ENCODE measurements around the gene ANO1. TPM values are rescaled to one million over a fixed set of nuclear protein-coding genes. Genes with fewer than 3 reads are reported as not detected.

ANO1 gene
- total and polyA plus RNA-seq, 2 donors (not counting 1 experiment from before 2014, with no cell fraction given) = not detected

DNA sequence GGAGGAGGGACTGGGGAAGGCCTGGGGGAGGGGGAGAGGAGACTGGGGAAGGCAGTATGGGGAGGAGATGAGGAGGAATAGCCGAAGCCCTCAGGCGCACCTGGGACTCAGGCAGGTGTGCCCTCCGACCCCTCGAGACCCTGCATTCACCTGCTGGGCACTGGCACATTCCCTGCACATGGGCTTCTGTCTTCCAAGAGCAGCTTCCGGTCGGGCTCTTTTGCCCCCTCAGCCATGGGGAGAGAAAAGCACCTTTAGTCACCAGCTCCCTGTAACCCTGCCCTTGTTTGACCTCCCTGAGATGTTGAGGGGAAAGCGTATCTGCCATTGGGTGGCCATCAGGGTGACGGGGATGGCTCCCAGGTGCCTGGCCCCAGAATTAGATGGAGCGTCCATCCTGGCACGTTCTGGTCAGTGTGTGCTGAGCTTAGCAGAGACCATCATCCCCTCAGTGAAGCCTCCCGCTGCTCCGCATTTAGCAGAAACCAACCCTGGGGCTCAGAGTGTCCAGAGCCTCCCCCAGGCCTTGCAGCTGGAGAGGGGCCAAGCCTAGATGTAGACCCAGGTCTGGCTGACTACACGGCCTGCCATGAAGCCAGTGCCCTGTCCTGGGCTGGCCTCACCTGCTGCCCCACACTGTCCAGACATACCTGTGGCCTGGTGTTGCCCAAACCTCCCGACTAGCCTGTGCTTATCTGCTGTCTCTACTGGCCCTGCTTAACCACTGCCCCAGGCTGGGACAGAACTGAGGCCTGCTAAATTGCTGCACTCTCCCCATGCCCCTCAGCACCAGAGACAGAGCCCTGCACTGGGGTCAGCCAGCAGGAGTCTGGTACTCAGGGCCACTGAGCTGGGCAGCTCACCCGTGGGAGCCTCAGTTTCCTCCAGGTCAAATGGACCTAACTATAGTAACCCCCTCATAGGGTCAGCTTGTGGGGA lies 6.2 kb downstream of the ANO1 start:
- H3K27me3 ChIP-seq (replicated peaks in 1 of 4; ENCODE audit: control extremely low read depth in 1 of 4, control insufficient read depth in 3 of 4, insufficient read depth in 4 of 4, low read length in 3 of 4) = peaks cover 0 to 4% (median 0%) of the 10 kb centered on the region in 4 experiments
- peaks cover 21% of the 10 kb centered on the region for H3K27me3 Mint-ChIP-seq
- H3K9ac ChIP-seq (ENCODE audit: low read length) = no peak overlapping the region
- no peak for TF ChIP-seq EZH2 (IDR thresholded peaks at IDR 0.05; ENCODE audit: borderline replicate concordance, insufficient read depth, low read depth, low read length, poor library complexity, severe bottlenecking)
- TF ChIP-seq, protein P1, sequence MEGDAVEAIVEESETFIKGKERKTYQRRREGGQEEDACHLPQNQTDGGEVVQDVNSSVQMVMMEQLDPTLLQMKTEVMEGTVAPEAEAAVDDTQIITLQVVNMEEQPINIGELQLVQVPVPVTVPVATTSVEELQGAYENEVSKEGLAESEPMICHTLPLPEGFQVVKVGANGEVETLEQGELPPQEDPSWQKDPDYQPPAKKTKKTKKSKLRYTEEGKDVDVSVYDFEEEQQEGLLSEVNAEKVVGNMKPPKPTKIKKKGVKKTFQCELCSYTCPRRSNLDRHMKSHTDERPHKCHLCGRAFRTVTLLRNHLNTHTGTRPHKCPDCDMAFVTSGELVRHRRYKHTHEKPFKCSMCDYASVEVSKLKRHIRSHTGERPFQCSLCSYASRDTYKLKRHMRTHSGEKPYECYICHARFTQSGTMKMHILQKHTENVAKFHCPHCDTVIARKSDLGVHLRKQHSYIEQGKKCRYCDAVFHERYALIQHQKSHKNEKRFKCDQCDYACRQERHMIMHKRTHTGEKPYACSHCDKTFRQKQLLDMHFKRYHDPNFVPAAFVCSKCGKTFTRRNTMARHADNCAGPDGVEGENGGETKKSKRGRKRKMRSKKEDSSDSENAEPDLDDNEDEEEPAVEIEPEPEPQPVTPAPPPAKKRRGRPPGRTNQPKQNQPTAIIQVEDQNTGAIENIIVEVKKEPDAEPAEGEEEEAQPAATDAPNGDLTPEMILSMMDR (IDR thresholded peaks at IDR 0.05) = no peak
- ChIA-PET CTCF (no interaction called here), POLR2A (no interaction called here)
- ATAC-seq (ENCODE audit: low read depth) (no peak), DNase-seq (no peak)
- H3K36me3 ChIP-seq (replicated peaks in 1 of 2; ENCODE audit: control extremely low read depth in 1 of 2, control insufficient read depth in 1 of 2, extremely low read depth in 1 of 2, insufficient read depth in 2 of 2, low read length in 1 of 2) = no peaks in the 10 kb centered on the region
- WGBS (ENCODE audit: insufficient coverage) = 87% methylated on average over 15 of the region's 15 CpGs
- H3K4me3 ChIP-seq (ENCODE audit: control extremely low read depth in 1 of 5, extremely low read depth in 1 of 5, insufficient read depth in 1 of 5, low read depth in 2 of 5, low read length in 4 of 5) = no peak overlapping the region
- H3K79me2 ChIP-seq (ENCODE audit: control insufficient read depth, insufficient read depth, low read length) = no peaks in the 10 kb centered on the region
- no peak overlapping the region for H3K27ac ChIP-seq (ENCODE audit: low read length in 2 of 2)
- H4K20me1 ChIP-seq (ENCODE audit: control insufficient read depth, insufficient read depth, low read length, poor library complexity, severe bottlenecking) = no peaks in the 10 kb centered on the region
- no peak overlapping the region for H3K27ac Mint-ChIP-seq
- no peak overlapping the region for H2AFZ ChIP-seq (ENCODE audit: insufficient read depth, low read depth, low read length, poor library complexity, severe bottlenecking)
- intact Hi-C loops (cut with micrococcal nuclease) = no loop called here
- H3K4me3 Mint-ChIP-seq = no peak overlapping the region
- H3K9me3 ChIP-seq (ENCODE audit: control extremely low read depth in 1 of 3, control insufficient read depth in 2 of 3, insufficient read depth in 1 of 3, low read length in 2 of 3) = no peaks in the 10 kb centered on the region
- H3K4me2 ChIP-seq (replicated peaks; ENCODE audit: low read depth, low read length, poor library complexity, severe bottlenecking) = no peak overlapping the region
- H3K4me1 ChIP-seq (ENCODE audit: control insufficient read depth in 2 of 2, insufficient read depth in 2 of 2, low read length in 2 of 2) = no peaks in the 10 kb centered on the region
- no peaks in the 10 kb centered on the region for H3K4me1 Mint-ChIP-seq
- H3K9me3 Mint-ChIP-seq (ENCODE audit: insufficient read depth) = no peaks in the 10 kb centered on the region

Measured in B cell (primary cell).